Measurements from ENCODE around the gene SLC45A1. TPM values are rescaled to one million over a fixed set of nuclear protein-coding genes. Genes with fewer than 3 reads are reported as not detected.

The SLC45A1 gene
- total RNA-seq, 1 experiment from 2014 or later, result 0.74 TPM

DNA sequence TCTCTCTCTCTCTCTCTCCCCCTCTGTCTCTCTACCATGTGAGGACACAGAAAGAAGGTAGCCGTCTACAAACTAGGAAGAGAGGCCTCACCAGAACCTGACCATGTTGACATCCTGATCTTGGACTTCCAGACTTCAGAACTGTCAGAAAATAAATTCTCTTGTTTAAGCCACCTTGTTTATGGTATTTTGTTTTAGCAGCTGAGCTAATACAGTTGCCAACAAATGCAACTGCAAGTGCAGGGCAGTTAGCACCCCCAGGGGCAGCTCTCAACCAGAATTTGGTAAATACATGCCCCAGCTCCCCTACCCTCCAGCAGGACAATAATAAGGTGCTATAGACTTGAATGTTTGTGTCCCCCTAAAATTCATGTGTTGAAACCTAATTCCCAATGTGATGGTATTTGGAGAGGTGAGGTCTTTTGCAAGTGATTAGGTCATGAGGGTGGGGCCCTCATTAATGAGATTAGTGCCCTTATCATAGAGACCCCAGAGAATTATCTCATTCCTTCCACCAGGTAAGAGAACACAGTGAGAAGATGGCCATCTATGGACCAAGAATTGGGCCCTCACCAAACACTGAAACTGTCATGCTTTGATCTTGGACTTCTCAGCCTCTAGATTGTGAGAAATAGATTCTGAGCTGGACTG, 6.7 kb upstream of the SLC45A1 start:
- no peak for DNase-seq (ENCODE audit: low spot score)

DNA sequence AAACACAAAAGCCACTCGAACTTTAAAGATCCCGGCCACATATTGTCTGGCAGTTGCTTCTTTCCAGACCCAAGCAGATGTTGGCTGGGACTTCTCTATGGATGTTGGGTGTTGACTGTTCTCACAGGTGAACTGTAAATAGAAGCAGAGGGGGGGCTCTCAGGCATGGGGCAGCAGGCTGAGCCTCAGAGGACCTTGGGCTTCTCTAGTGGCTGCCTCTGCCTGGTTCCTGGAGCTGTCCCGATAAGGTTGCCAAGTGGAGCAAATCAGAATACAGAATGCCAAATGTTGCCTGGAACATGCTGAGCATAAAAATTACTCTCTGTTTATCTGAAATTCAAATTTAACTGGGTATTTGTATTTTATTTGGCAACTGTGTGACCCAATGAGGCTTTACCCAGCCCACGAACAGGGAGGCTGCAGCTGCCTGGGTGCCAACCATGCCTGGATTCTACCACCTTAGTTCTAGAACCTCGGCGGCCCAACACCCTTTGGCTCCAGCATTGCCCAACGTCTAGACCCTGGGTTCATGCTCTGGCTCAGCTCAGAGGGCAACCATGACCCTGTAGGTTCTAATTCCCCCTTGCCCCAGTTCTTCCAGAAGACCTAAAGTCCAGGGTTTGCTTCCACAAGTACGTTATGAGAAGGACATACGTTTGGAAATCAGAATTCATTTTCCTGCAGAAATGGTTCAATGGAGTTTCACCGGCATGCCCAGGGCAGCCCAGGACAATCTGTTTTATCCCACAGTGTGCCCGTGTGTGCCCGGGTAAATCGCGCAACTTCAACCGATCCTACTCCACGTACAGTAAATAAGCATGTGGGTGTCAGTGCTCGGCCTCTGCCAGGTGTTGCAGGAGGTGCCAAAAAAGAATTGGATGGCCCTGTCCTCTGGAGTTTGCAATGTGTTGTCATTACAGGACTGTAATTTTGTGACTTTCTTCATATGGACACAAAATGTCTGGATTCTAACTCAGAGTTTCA, 5.4 kb upstream of the SLC45A1 start:
- no peak for DNase-seq (ENCODE audit: low spot score)

DNA sequence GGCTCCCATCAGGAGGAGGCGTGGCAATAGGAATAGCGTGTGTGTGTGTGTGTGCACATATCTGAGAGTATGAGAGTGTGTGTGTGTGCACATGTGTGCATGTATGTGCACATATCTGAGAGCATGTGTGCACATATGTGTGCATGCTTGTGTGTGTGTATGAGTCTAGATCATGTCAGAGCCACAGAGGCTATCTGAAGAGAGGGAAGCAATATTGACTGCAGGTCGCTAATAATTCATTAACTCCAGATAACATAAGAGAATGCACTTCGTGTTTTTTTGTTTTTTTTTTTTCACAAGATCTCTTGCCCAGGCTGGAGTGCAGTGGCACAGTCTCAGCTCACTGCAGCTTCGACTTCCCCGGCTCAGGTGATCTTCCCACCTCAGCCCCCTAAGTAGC, 4.7 kb upstream of the SLC45A1 start:
- DNase-seq (ENCODE audit: low spot score), result no peak

DNA sequence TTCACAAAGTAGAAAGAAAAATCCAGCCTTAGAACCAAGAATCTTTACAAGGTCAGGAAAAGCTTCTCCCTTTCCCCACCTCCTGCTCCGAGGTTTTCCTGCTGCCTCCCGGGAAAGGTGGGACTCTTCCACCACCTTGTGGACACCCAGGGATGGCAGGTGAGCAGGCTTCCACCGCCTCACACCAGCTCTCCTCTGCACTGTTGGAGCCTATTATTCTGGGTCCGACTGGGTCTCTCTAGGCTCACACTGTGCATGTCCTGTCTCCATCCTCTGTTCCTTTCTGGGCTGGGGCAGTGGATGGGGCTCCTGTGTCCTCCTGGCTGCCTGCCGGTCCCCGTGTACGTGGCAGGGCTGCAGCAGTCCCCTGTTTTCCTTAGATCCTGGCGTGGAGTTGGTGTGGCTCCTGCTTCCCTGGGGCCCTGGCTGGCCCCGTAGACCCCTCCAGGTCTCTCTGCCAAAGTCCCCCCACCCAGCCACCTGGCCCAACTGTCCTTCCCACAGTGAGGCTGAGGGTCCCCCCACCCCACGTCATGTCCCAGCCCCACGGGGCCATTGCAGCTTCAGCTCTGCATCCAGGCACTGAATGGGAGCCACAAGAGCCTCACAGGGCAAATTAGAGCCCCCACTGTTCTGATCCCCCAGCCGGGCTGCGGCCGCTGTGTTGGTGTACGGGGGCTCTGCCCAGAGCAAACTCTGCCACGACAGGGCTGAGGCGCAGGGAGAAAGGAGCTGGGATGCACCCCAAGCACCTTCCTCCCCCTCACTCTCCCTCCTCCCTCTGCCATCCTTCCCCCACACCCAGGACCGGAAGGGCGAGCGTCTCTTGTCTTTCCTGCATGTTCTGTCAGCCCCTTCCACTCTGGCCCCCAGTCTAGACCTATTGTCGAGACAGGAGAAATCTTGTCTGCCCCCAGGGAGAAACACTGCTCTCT, 3.3 kb upstream of the SLC45A1 start:
- peak; percentile 66 for DNase-seq (ENCODE audit: low spot score)

- DNase-seq (ENCODE audit: low spot score), result no peak
Measured at GRCh38 chr1:8315573-8316475, 2.1 kb upstream of the SLC45A1 start.

DNA sequence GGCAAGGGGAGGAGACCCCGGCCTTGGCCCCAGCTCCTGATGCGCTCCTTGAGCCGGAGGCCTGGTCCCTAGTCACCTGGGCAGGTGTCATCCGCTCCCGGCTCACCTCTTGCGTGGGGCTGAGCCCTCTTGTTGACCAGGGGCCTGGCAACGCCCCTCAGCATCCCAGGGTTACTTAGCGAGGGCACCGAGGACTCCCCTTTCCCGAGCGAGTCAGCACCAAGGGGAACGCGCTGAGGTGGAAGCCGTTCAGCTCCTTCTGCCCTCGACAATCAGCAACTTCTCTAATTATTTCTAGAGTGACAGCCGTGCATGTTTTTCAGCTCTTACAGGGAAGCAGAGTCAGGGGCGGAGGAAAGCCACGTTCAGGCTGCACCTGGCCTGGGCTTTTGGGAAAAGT, 522 bp downstream of the SLC45A1 start:
- no peak for DNase-seq (ENCODE audit: low spot score)

DNA sequence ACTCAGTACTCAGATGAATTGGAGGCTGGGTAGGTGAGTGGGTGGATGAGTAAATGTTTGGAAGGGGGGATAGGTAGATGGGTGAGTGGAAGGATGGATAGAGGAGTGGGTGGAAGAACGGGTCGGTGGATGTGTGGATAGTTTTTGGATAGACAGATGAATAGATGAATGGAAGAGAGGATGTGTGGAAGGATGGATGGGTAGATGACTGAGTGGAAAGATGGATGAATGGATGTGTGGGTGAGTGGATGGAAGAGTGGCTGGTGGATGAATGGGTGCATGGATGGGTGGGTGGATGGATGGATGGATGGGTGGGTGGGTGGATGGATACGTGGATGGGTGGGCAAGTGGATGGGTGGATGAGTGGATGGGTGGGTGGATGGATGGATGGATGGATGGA, 3.7 kb downstream of the SLC45A1 start:
- DNase-seq (ENCODE audit: low spot score), result no peak

DNA sequence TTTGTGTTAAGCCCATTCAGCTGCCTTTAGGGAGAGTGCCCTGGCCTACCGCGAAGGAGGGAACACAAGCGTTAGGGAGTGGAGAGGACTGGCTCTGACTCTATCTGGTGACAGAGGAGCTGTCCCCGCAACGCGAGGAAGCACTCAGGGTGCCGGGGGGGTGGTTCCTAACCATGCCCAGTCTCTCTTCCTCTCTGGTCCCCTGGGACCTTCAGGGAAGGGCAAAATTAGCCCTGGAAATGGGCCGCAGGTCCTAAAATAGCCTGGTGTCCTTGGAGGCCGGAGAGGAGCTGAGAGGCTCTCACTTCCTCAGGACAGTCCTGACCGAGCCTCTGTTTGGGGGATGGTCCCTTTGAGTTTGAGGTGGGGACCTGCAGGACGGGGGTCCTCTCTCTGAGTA, 5.8 kb downstream of the SLC45A1 start:
- DNase-seq (ENCODE audit: low spot score), result no peak

DNA sequence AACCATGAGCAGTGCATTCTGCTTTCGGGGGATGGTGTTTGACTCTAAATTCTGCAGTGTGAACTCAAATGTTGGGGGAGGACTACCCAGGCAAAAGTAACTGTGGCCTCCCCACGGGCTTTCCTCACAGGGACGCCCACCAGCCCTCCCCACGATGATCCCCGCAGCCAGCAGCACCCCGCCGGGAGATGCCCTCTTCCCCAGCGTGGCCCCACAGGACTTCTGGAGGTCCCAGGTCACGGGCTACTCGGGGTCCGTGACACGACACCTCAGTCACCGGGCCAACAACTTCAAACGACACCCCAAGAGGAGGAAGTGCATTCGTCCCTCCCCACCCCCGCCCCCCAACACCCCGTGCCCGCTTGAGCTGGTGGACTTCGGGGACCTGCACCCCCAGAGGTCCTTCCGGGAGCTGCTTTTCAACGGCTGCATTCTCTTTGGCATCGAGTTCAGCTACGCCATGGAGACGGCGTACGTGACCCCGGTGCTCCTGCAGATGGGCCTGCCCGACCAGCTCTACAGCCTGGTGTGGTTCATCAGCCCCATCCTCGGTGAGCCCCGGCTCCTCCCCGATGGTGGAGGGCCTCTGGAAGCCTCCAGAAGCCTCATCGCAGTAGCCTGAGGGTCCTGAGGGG, 6.4 kb downstream of the SLC45A1 start:
- no peak for DNase-seq (ENCODE audit: low spot score)

DNA sequence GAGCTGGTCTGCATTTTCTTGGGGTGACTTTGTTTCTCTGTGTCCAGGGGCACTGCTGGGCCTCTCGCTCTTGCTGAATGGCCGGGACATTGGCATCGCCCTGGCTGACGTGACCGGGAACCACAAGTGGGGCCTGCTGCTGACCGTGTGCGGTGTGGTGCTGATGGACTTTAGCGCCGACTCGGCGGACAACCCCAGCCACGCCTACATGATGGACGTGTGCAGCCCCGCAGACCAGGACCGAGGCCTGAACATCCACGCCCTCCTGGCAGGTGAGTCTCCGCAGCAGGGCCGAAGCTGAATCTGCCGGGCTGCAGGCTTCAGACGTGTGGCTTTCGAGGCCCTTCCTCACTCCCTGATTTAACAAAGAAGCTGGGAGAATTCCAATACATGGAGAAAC, 7.9 kb downstream of the SLC45A1 start:
- DNase-seq (ENCODE audit: low spot score), result no peak

DNA sequence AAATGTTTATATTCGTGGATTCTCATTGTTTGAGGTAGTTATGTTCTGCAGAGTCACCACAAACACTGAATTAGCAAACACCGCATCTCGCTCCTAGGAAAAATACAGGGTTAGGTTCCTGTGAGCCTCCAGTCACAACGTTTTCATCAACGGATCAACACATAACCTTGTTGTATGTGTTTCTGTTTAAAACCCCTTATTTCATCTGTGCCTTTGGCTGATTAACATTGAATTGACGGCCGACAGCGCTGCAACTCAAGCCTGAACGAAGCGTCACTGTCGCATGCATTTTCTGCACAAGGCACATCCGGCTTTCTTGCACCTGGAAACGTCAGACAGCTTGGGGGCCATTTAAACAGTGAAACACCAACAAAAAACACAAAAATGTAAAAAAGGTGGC, 8.4 kb downstream of the SLC45A1 start:
- no peak for DNase-seq (ENCODE audit: low spot score)

- no peak for DNase-seq (ENCODE audit: low spot score)
Measured at GRCh38 chr1:8328271-8328670, 10.4 kb downstream of the SLC45A1 start.

- DNase-seq (ENCODE audit: low spot score), result no peak
Measured at GRCh38 chr1:8329439-8329838, 11.5 kb downstream of the SLC45A1 start.

DNA sequence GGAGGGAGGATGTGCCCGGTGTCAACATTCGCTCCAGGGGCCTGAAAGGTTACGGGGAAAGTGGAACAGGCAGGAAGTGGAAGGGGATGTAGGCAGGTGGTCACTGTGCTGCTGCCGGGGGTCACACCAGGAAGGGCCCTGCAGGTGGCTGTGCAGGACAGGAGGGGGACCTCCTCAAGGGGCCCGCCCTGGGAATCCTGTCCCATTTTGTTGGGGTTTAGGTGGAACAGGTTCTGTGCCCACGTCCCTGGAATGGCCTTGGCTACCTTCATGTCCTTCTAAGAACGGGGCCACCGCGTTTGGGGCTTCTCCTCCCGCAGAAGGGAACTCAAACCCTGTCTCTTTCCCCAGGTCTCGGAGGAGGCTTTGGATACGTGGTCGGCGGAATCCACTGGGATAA, 11.9 kb downstream of the SLC45A1 start:
- no peak for DNase-seq (ENCODE audit: low spot score)

GRCh38 chr1:8330271-8331125, 12.6 kb downstream of the SLC45A1 start:
- DNase-seq (ENCODE audit: low spot score), result no peak

GRCh38 chr1:8332806-8333205, 14.9 kb downstream of the SLC45A1 start:
- DNase-seq (ENCODE audit: low spot score), result no peak

DNA sequence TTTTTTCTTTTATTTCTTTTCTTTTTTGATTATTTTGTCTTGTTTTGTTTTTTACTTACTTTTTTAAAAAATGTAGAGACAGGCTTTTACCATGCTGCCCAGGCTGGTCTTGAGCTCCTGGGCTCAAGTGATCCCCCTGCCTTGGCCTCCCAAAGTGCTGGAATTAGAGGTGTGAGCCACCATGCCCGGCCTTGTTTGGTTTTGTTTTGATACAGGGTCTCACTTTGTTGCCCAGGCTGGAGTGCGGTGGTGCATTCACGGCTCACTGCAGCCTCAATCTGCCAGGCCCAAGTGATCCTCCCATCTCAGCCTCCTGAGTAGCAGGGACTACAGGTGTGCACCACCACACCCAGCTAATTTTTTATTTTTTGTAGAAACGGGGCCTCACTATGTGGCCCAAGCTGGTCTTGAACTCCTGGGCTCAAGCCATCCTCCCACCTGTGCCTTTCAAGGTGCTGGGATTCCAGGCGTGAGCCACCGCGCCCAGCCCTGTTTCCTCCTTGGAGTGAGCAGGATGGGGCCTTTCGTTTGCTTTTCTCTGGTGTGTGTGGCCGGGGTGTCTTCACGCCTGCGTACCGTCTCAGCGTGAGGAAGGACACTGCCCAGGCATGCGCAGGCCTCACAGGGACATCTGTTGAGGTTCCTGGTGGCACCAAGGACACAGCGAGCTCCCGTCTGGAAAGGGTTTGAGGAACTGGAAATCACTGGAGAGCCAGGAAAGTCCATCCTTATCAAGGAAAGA, 15.5 kb downstream of the SLC45A1 start:
- no peak for DNase-seq (ENCODE audit: low spot score)

GRCh38 chr1:8334106-8334851, 16.4 kb downstream of the SLC45A1 start:
- DNase-seq (ENCODE audit: low spot score), result no peak
